GM21526 (cell line): Measurements from ENCODE around the gene CLDN7.

Experiments used
- ATAC-seq: cut with Tn5 transposase; IDR thresholded peaks from one replicate; pipeline ENCODE4 v1.9.1; 2021; ENCODE audit warnings: moderate library complexity; ENCODE audit not compliant: unreplicated experiment, low FRiP score

The CLDN7 gene

GRCh38 chr17:7221278-7222092, 40.8 kb downstream of the CLDN7 start:
- ATAC-seq, result no peak

- no peak for ATAC-seq
Measured at GRCh38 chr17:7220593-7221277, 41.5 kb downstream of the CLDN7 start.

GRCh38 chr17:7219812-7220592, 42.3 kb downstream of the CLDN7 start, which contains the start of the genes ACADVL and DLG4:
Gene ACADVL (plus strand): TSS chr17:7219938. CDS start chr17:7219985, 47 bp downstream.
Gene DLG4 (minus strand): TSS chr17:7219836.
- ATAC-seq, result no peak

- no peak for ATAC-seq
Measured at GRCh38 chr17:7219229-7219811, 43.0 kb downstream of the CLDN7 start.

- ATAC-seq, result no peak
Measured at GRCh38 chr17:7218758-7219157, 43.5 kb downstream of the CLDN7 start.

GRCh38 chr17:7218166-7218565, 44.1 kb downstream of the CLDN7 start:
- no peak for ATAC-seq

GRCh38 chr17:7217113-7217987, 44.9 kb downstream of the CLDN7 start:
- no peak for ATAC-seq

- ATAC-seq, result no peak
Measured at GRCh38 chr17:7216242-7217112, 45.8 kb downstream of the CLDN7 start.

- no peak for ATAC-seq
Measured at GRCh38 chr17:7215652-7216180, 46.6 kb downstream of the CLDN7 start.

GRCh38 chr17:7215136-7215638, 47.1 kb downstream of the CLDN7 start:
- no peak for ATAC-seq

GRCh38 chr17:7214300-7215135, 47.8 kb downstream of the CLDN7 start:
- ATAC-seq, result peak; percentile 62

- no peak for ATAC-seq
Measured at GRCh38 chr17:7213895-7214299, 48.4 kb downstream of the CLDN7 start.

- ATAC-seq, result no peak
Measured at GRCh38 chr17:7211491-7212273, 50.6 kb downstream of the CLDN7 start.
